ENCODE measurements around the gene TTC38. TPM values are rescaled to one million over a fixed set of nuclear protein-coding genes. Genes with fewer than 3 reads are reported as not detected.
A peak's percentile ranks its signal among the peaks of the same experiment; 100 is the strongest.

Gene TTC38
- total RNA-seq, 2 donors from 2014 or later, result 10.1 to 16.5 TPM

- Mint-ChIP-seq H3K4me1 (ENCODE audit: low read depth) (peaks cover 9% of the 10 kb centered on the region), H3K27ac (peak overlapping the region; percentile 81), H3K4me3 (peak overlapping the region; percentile 70 to 76), H3K27me3 (ENCODE audit: low read depth) (no peaks in the 10 kb centered on the region), H3K36me3 (ENCODE audit: insufficient read depth in 2 of 2) (peaks cover 5 to 8% of the 10 kb centered on the region in 2 donors), H3K9me3 (no peaks in the 10 kb centered on the region)
- DNase-seq, result peak; percentile 30 to 53
- ATAC-seq (replicated peaks in 1 of 2), result peak; percentile 59 to 89
Observed at GRCh38 chr22:46287873-46288751, 20.3 kb downstream of the TTC38 start.

DNA sequence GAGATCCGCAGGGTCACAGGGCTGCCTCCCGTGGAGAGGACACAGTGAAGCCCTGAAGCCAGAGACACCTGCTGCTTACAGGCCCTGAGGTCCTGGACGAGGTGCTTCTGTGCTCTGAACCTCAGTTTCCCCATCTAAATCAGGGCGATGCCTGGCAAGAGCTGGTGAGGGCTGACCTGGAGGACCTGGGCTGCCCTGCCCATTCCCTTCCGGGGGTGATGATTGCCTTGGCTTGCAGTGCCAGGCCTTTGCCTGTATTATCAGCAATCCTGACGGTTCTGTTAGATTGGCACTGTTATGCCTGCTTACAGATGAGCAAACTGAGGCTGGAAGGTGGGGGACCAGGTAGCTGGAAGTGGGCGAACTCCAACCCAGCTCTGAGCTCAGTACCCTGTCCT is 21.0 kb downstream of the TTC38 start:
- no peak overlapping the region for H3K27ac Mint-ChIP-seq
- DNase-seq (no peak), ATAC-seq (replicated peaks in 1 of 2) (no peak)
- peaks cover 5 to 7% of the 10 kb centered on the region in 2 donors for H3K36me3 Mint-ChIP-seq (ENCODE audit: insufficient read depth in 2 of 2)
- no peaks in the 10 kb centered on the region for H3K9me3 Mint-ChIP-seq
- H3K4me1 Mint-ChIP-seq (ENCODE audit: low read depth), result peaks cover 17% of the 10 kb centered on the region
- H3K4me3 Mint-ChIP-seq, result no peak overlapping the region
- no peaks in the 10 kb centered on the region for H3K27me3 Mint-ChIP-seq (ENCODE audit: low read depth)

GRCh38 chr22:46289244-46289891 is 21.6 kb downstream of the TTC38 start:
- Mint-ChIP-seq H3K4me1 (ENCODE audit: low read depth) (peaks cover 20% of the 10 kb centered on the region), H3K27me3 (ENCODE audit: low read depth) (no peaks in the 10 kb centered on the region), H3K36me3 (ENCODE audit: insufficient read depth in 2 of 2) (peaks cover 5 to 6% of the 10 kb centered on the region in 2 donors), H3K4me3 (no peak overlapping the region), H3K9me3 (no peaks in the 10 kb centered on the region), H3K27ac (no peak overlapping the region)
- DNase-seq (no peak), ATAC-seq (replicated peaks in 1 of 2) (no peak)

DNA sequence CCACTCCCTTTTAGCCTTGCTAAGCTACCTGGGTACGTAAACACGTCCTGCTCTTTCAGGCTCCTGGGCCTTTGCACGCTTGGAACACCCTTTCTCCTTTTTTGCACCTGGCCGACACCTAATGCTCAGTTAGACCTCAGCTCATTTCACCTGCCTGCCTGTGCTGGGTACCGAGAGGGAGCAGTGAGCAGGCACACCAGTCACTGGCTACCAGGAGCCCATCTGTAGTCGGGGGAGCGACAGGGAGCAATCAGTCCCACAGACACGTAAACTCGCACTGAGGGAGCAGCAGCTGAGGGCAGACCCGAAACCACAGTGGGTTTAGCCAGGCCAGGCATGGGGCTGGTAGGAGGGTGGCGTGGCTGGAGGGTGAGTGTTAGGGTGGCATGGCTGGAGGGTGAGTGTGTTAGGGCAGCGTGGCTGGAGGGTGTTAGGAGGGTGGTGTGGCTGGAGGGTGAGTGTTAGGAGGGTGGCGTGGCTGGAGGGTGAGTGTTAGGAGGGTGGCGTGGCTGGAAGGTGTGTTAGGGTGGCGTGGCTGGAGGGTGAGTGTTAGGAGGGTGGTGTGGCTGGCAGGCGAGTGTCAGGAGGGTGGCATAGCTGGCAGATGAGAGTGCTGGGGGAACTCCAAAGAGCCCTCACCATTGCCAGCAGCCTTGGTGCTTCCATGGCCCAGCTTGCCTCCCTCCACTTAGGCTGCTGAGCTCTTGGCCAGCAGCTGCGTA is 22.5 kb downstream of the TTC38 start:
- no peaks in the 10 kb centered on the region for H3K27me3 Mint-ChIP-seq (ENCODE audit: low read depth)
- H3K4me3 Mint-ChIP-seq, result no peak overlapping the region
- ATAC-seq (replicated peaks in 1 of 2) (no peak), DNase-seq (no peak)
- H3K9me3 Mint-ChIP-seq, result no peaks in the 10 kb centered on the region
- no peak overlapping the region for H3K27ac Mint-ChIP-seq
- H3K36me3 Mint-ChIP-seq (ENCODE audit: insufficient read depth in 2 of 2), result peaks cover 5 to 6% of the 10 kb centered on the region in 2 donors
- peaks cover 25% of the 10 kb centered on the region for H3K4me1 Mint-ChIP-seq (ENCODE audit: low read depth)

DNA sequence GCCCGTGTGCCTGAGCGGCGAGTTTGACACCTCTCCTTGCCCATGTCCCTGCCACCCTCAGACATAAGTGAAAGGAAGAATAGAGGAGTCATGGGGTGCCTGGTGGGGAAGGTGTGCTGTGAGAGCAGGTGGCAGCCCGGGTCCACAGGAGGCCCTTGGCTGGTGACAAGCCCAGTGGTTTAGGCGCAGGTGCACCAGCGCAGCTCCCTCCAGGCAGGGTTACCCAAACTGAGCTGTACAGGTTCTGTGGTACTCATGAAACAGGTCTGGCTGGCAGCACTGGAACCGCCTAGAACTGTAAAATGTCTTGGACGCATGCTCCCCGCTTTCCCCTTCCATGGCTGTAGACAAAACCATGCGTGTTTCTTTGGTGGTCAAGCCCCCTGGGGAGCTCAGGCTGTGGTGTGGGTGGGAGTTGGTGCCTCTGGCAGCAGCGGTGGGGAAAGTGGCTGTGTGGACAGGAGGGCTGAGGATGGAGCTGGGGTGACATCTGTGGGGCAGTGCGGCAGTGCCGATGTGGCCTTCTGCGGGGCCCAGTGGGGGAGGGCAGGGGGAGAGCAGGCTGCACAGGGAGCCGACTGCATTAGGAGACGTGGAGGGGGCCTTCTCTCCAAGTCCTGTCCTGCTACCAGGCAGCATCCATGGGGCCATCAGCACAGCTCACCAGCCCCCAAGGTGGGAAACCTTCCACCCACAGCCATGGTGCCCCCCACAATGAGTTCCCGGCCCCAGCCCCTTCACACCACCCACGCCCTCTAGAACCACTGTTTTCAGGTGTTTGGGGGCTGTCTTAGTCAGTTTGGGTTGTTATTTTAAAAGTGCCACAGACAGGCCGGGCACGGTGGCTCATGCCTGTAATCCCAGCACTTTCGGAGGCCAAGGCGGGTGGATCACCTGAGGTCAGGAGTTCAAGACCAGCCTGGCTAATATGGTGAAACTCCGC is 23.3 kb downstream of the TTC38 start:
- H3K27me3 Mint-ChIP-seq (ENCODE audit: low read depth), result no peaks in the 10 kb centered on the region
- H3K9me3 Mint-ChIP-seq, result no peaks in the 10 kb centered on the region
- no peak overlapping the region for H3K27ac Mint-ChIP-seq
- peaks cover 5 to 6% of the 10 kb centered on the region in 2 donors for H3K36me3 Mint-ChIP-seq (ENCODE audit: insufficient read depth in 2 of 2)
- no peak overlapping the region for H3K4me3 Mint-ChIP-seq
- peaks cover 33% of the 10 kb centered on the region for H3K4me1 Mint-ChIP-seq (ENCODE audit: low read depth)
- no peak for ATAC-seq (replicated peaks in 1 of 2)
- DNase-seq, result no peak

DNA sequence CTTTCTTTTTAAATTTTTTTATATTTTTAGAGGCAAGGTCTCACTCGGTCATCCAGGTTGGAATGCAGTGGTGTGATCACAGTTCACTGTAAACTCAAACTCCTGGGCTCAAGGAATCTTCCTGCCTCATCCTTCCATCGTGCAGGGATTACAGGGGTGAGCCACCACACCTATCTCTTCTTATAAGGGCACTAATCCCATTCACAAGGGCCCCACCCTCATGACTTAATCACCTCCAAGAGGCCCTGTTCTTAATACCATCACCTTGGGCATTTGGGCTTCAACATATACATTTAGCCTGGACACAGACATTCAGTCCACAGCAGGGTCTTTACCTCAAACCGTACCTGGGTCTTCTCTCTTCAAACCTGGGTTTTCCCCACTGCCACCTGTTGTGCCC is 24.4 kb downstream of the TTC38 start:
- peaks cover 5 to 6% of the 10 kb centered on the region in 2 donors for H3K36me3 Mint-ChIP-seq (ENCODE audit: insufficient read depth in 2 of 2)
- H3K27me3 Mint-ChIP-seq (ENCODE audit: low read depth), result no peaks in the 10 kb centered on the region
- no peak for DNase-seq
- H3K4me1 Mint-ChIP-seq (ENCODE audit: low read depth), result peaks cover 38% of the 10 kb centered on the region
- H3K9me3 Mint-ChIP-seq, result no peaks in the 10 kb centered on the region
- no peak overlapping the region for H3K4me3 Mint-ChIP-seq
- ATAC-seq (replicated peaks in 1 of 2), result no peak
- no peak overlapping the region for H3K27ac Mint-ChIP-seq

- ATAC-seq (replicated peaks in 1 of 2) (no peak), DNase-seq (no peak)
- no peak overlapping the region for H3K27ac Mint-ChIP-seq
- H3K9me3 Mint-ChIP-seq, result no peaks in the 10 kb centered on the region
- peaks cover 8 to 10% of the 10 kb centered on the region in 2 donors for H3K36me3 Mint-ChIP-seq (ENCODE audit: insufficient read depth in 2 of 2)
- no peak overlapping the region for H3K4me3 Mint-ChIP-seq
- peaks cover 38% of the 10 kb centered on the region for H3K4me1 Mint-ChIP-seq (ENCODE audit: low read depth)
- no peaks in the 10 kb centered on the region for H3K27me3 Mint-ChIP-seq (ENCODE audit: low read depth)
Observed at GRCh38 chr22:46292732-46293131, 24.9 kb downstream of the TTC38 start.

- DNase-seq, result peak in 1 of 2 donors; percentile 45
- Mint-ChIP-seq H3K36me3 (ENCODE audit: insufficient read depth in 2 of 2) (peaks cover 11 to 12% of the 10 kb centered on the region in 2 donors), H3K9me3 (no peaks in the 10 kb centered on the region), H3K4me3 (no peak overlapping the region), H3K4me1 (ENCODE audit: low read depth) (peaks cover 42% of the 10 kb centered on the region), H3K27me3 (ENCODE audit: low read depth) (no peaks in the 10 kb centered on the region), H3K27ac (no peak overlapping the region)
- ATAC-seq (replicated peaks in 1 of 2), result no peak
Observed at GRCh38 chr22:46293577-46294260, 25.9 kb downstream of the TTC38 start.

GRCh38 chr22:46294784-46295183 is 27.0 kb downstream of the TTC38 start:
- Mint-ChIP-seq H3K27me3 (ENCODE audit: low read depth) (no peaks in the 10 kb centered on the region), H3K4me1 (ENCODE audit: low read depth) (peaks cover 44% of the 10 kb centered on the region), H3K9me3 (no peaks in the 10 kb centered on the region), H3K4me3 (peak overlapping the region; percentile 94 to 98), H3K36me3 (ENCODE audit: insufficient read depth in 2 of 2) (peaks cover 18 to 22% of the 10 kb centered on the region in 2 donors), H3K27ac (no peak overlapping the region)
- ATAC-seq (replicated peaks in 1 of 2) (no peak), DNase-seq (no peak)

- Mint-ChIP-seq H3K4me3 (peak overlapping the region; percentile 94 to 98), H3K27me3 (ENCODE audit: low read depth) (no peaks in the 10 kb centered on the region), H3K27ac (no peak overlapping the region), H3K4me1 (ENCODE audit: low read depth) (peaks cover 45% of the 10 kb centered on the region), H3K9me3 (no peaks in the 10 kb centered on the region), H3K36me3 (ENCODE audit: insufficient read depth in 2 of 2) (peaks cover 19 to 25% of the 10 kb centered on the region in 2 donors)
- DNase-seq, result no peak
- ATAC-seq (replicated peaks in 1 of 2), result no peak
Observed at GRCh38 chr22:46295277-46295971, 27.6 kb downstream of the TTC38 start.

- H3K27me3 Mint-ChIP-seq (ENCODE audit: low read depth), result no peaks in the 10 kb centered on the region
- H3K27ac Mint-ChIP-seq, result peak within 1 kb of the TSS; percentile 97
- peaks cover 47% of the 10 kb centered on the region for H3K4me1 Mint-ChIP-seq (ENCODE audit: low read depth)
- ATAC-seq (replicated peaks in 1 of 2) (peak; percentile 98), DNase-seq (peak; percentile 97)
- no peaks in the 10 kb centered on the region for H3K9me3 Mint-ChIP-seq
- H3K4me3 Mint-ChIP-seq, result peak within 1 kb of the TSS; percentile 94 to 98
- peaks cover 23 to 31% of the 10 kb centered on the region in 2 donors for H3K36me3 Mint-ChIP-seq (ENCODE audit: insufficient read depth in 2 of 2)
Observed at GRCh38 chr22:46296257-46297150, 28.7 kb downstream of the TTC38 start, which contains the start of gene GTSE1. Gene GTSE1, plus strand, starts transcription at chr22:46296870. Its CDS starts 531 bp downstream, at chr22:46297401.
